ENCODE measurements around the gene PSMC5.
A peak's percentile ranks its signal among the peaks of the same experiment; 100 is the strongest.

The PSMC5 gene

GRCh38 chr17:63821804-63822203 lies 5.4 kb upstream of the PSMC5 start:
- DNase-seq: no peak

GRCh38 chr17:63822537-63822936 lies 4.7 kb upstream of the PSMC5 start:
- DNase-seq: no peak

GRCh38 chr17:63823659-63824331 lies 3.4 kb upstream of the PSMC5 start:
- no peak for DNase-seq

- DNase-seq: no peak
Observed at GRCh38 chr17:63824362-63824761, 2.9 kb upstream of the PSMC5 start.

- no peak for DNase-seq
Observed at GRCh38 chr17:63826468-63827001, 696 bp upstream of the PSMC5 start.

- no peak for DNase-seq
Observed at GRCh38 chr17:63827801-63828221, 580 bp downstream of the PSMC5 start.

- DNase-seq: no peak
Observed at GRCh38 chr17:63828936-63829335, 1.7 kb downstream of the PSMC5 start.

GRCh38 chr17:63830278-63830677 lies 3.0 kb downstream of the PSMC5 start:
- DNase-seq: no peak

- DNase-seq: no peak
Observed at GRCh38 chr17:63830904-63831491, 3.8 kb downstream of the PSMC5 start.

GRCh38 chr17:63831505-63831904 lies 4.3 kb downstream of the PSMC5 start:
- DNase-seq: no peak

- DNase-seq: no peak
Observed at GRCh38 chr17:63832014-63832413, 4.8 kb downstream of the PSMC5 start.

GRCh38 chr17:63832455-63832854 lies 5.2 kb downstream of the PSMC5 start:
- no peak for DNase-seq

- no peak for DNase-seq
Observed at GRCh38 chr17:63833026-63833740, 6.0 kb downstream of the PSMC5 start.

- no peak for DNase-seq
Observed at GRCh38 chr17:63833741-63834373, 6.6 kb downstream of the PSMC5 start.

- DNase-seq: peak in 1 of 2 experiments; percentile 25
Observed at GRCh38 chr17:63834431-63835166, 7.4 kb downstream of the PSMC5 start.

- no peak for DNase-seq
Observed at GRCh38 chr17:63835167-63835720, 8.0 kb downstream of the PSMC5 start.

- DNase-seq: no peak
Observed at GRCh38 chr17:63836811-63837210, 9.6 kb downstream of the PSMC5 start.

GRCh38 chr17:63837480-63837879 lies 10.2 kb downstream of the PSMC5 start:
- DNase-seq: no peak

- no peak for DNase-seq
Observed at GRCh38 chr17:63837962-63838600, 10.8 kb downstream of the PSMC5 start.

GRCh38 chr17:63838631-63839171 lies 11.5 kb downstream of the PSMC5 start:
- no peak for DNase-seq

GRCh38 chr17:63840591-63841349 lies 13.5 kb downstream of the PSMC5 start:
- DNase-seq: no peak
